DMS153 treated with DMSO at 0.1 percent for 48 hours (cell line): ENCODE measurements around the gene ARMC2.
"Not testable (repeated sequence)": the region's sequence is repeated elsewhere in the genome, so short reads cannot be mapped to it uniquely, and the experiment has no call there.

Experiments
- DNase-seq: peaks from one replicate; lab custom pipeline; 2025; ENCODE audit not compliant: unreplicated experiment; lab: John Stamatoyannopoulos, UW

Gene ARMC2

GRCh38 chr6:108948181-108948661 is 100.0 kb downstream of the ARMC2 start:
- no peak for DNase-seq

- DNase-seq: no peak
Measured at GRCh38 chr6:108951351-108951953, 103.2 kb downstream of the ARMC2 start.

GRCh38 chr6:108952776-108953486 is 104.7 kb downstream of the ARMC2 start:
- no peak for DNase-seq

- no peak for DNase-seq
Measured at GRCh38 chr6:108953681-108954080, 105.5 kb downstream of the ARMC2 start.

- DNase-seq: no peak
Measured at GRCh38 chr6:108955329-108955949, 107.2 kb downstream of the ARMC2 start.

- DNase-seq: no peak
Measured at GRCh38 chr6:108957221-108957620, 109.0 kb downstream of the ARMC2 start.

- DNase-seq: no peak
Measured at GRCh38 chr6:108958900-108959770, 110.9 kb downstream of the ARMC2 start.

- no peak for DNase-seq
Measured at GRCh38 chr6:108959972-108960582, 111.9 kb downstream of the ARMC2 start.

GRCh38 chr6:108960601-108961000 is 112.4 kb downstream of the ARMC2 start:
- no peak for DNase-seq

GRCh38 chr6:108961077-108961476 is 112.9 kb downstream of the ARMC2 start:
- no peak for DNase-seq

- no peak for DNase-seq
Measured at GRCh38 chr6:108961985-108962384, 113.8 kb downstream of the ARMC2 start.

GRCh38 chr6:108966251-108966650 is 118.0 kb downstream of the ARMC2 start:
- DNase-seq: no peak

- DNase-seq: no peak
Measured at GRCh38 chr6:108966855-108967755, 118.9 kb downstream of the ARMC2 start.

- DNase-seq: no peak
Measured at GRCh38 chr6:108968325-108969316, 120.4 kb downstream of the ARMC2 start.

GRCh38 chr6:108969776-108970175 is 121.6 kb downstream of the ARMC2 start:
- DNase-seq: no peak

- no peak for DNase-seq
Measured at GRCh38 chr6:108974201-108974600, 126.0 kb downstream of the ARMC2 start.

GRCh38 chr6:108978638-108979037 is 130.4 kb downstream of the ARMC2 start:
- DNase-seq: not testable (repeated sequence)
